HCT116 (cell line): Measurements from ENCODE around the gene NFASC. TPM values are rescaled to one million over a fixed set of nuclear protein-coding genes. Genes with fewer than 3 reads are reported as not detected.

Experiments used
- ATAC-seq: fragments of 200-7000 bp; cut with Tn5 transposase; 2 replicates; pipeline ENCODE4 v1.9.1; 2020; ENCODE audit warnings: mild to moderate bottlenecking, moderate library complexity
- BruUV-seq: library from RNA; stranded (reverse); fragments of 400-500 nt; replicated peaks from 2 replicates; lab custom pipeline; 2021; lab: Mats Ljungman, UMichigan
- CTCF ChIA-PET: fragments of 300-600 bp; sonication (Branson Sonifier 250); formaldehyde crosslinking; loops from one replicate; lab custom pipeline; 2021; ENCODE audit warnings: antibody characterized with exemption; lab: Charles Lee
- POLR2A ChIA-PET: fragments of 300-600, 350-600 bp; sonication (Branson Sonifier 250); formaldehyde crosslinking; loops from one replicate; lab custom pipeline; 2021; ENCODE audit warnings: antibody characterized with exemption; lab: Charles Lee
- RAD21 ChIA-PET, 2 experiments: fragments of 300-600 bp; sonication (Branson Sonifier 250); formaldehyde crosslinking; loops; one replicate each; lab custom pipeline; 2023; ENCODE audit warnings: low total read pairs in 2 of 2; ENCODE audit not compliant: uncharacterized antibody in 2 of 2, unreplicated experiment in 2 of 2, low non-redundant PET in 1 of 2; lab: Charles Lee
- DNase-seq: peaks from one replicate; pipeline ENCODE4 v3.0.0-alpha.2; 2010; ENCODE audit warnings: low read depth, low spot score
- H2AFZ ChIP-seq: fragments of 200-600 bp; shearing (Covaris generic), sonication (generic); 2 replicates; pipeline ENCODE4 v1.6.1; 2017; ENCODE audit warnings: low read depth, mixed run types, mixed read lengths, antibody characterized with exemption, low read length; ENCODE audit not compliant: poor library complexity, severe bottlenecking
- H3K27ac ChIP-seq: 2 replicates; pipeline ENCODE4 v1.5.1; 2012; ENCODE audit warnings: low read depth, low read length
- H3K27me3 ChIP-seq: fragments of 200-600 bp; sonication (generic); 2 replicates; pipeline ENCODE4 v1.6.1; 2016; ENCODE audit warnings: mixed run types, low read length, mixed read lengths; ENCODE audit not compliant: insufficient read depth
- H3K36me3 ChIP-seq, 2 experiments: fragments of 200-500 bp in 1 of 2; fragments of 200-600 bp in 1 of 2; sonication (Bioruptor generic) in 1 of 2; sonication (generic) in 1 of 2; 2 replicates each; pipeline versions ENCODE4 v1.5.1 to v1.6.1; 2014 to 2016; ENCODE audit warnings: low read length in 2 of 2, inconsistent platforms in 1 of 2, mixed read lengths in 1 of 2, mixed run types in 1 of 2; ENCODE audit not compliant: insufficient read depth in 2 of 2, control insufficient read depth in 1 of 2
- H3K4me1 ChIP-seq, 2 experiments: fragments of 200-600 bp in 1 of 2; sonication (generic) in 1 of 2; 2 replicates each; pipeline versions ENCODE4 v1.5.1 to v1.6.1; 2012 to 2017; ENCODE audit warnings: low read length in 2 of 2, inconsistent platforms in 1 of 2, mild to moderate bottlenecking in 1 of 2, mixed read lengths in 1 of 2, mixed run types in 1 of 2, moderate library complexity in 1 of 2; ENCODE audit not compliant: insufficient read depth in 2 of 2, control insufficient read depth in 1 of 2
- H3K4me2 ChIP-seq: fragments of 200-600 bp; sonication (generic); 2 replicates; pipeline ENCODE4 v1.6.1; 2017; ENCODE audit warnings: mixed run types, low read length, mixed read lengths
- H3K4me3 ChIP-seq, 2 experiments: fragments of 200-600 bp in 1 of 2; sonication (generic) in 1 of 2; replicated peaks in 1 of 2; 2 replicates each; pipeline ENCODE4 v1.5.1; 2011 to 2016; ENCODE audit warnings: low read length in 2 of 2, control low read depth in 1 of 2, low read depth in 1 of 2, mild to moderate bottlenecking in 1 of 2, mixed read lengths in 1 of 2, mixed run types in 1 of 2
- H3K79me2 ChIP-seq: fragments of 200-600 bp; sonication (generic); 2 replicates; pipeline ENCODE4 v1.6.1; 2017; ENCODE audit warnings: mild to moderate bottlenecking, mixed run types, low read length, moderate library complexity, mixed read lengths; ENCODE audit not compliant: insufficient read depth
- H3K9ac ChIP-seq: fragments of 200-600 bp; sonication (generic); 2 replicates; pipeline ENCODE4 v1.6.1; 2016; ENCODE audit warnings: low read length, mixed read lengths
- H3K9me2 ChIP-seq: fragments of 200-600 bp; sonication (generic), shearing (Covaris generic); 2 replicates; pipeline ENCODE4 v1.6.1; 2017; ENCODE audit warnings: mixed run types, mild to moderate bottlenecking, moderate library complexity; ENCODE audit not compliant: insufficient read depth
- H3K9me3 ChIP-seq, 2 experiments: fragments of 200-500 bp in 1 of 2; fragments of 200-600 bp in 1 of 2; sonication (Bioruptor generic) in 1 of 2; sonication (generic) in 1 of 2; 2 replicates each; pipeline ENCODE4 v1.6.1; 2014 to 2017; ENCODE audit warnings: low read length in 2 of 2, mixed read lengths in 2 of 2, inconsistent platforms in 1 of 2, low read depth in 1 of 2, mild to moderate bottlenecking in 1 of 2, mixed run types in 1 of 2, moderate library complexity in 1 of 2; ENCODE audit not compliant: control insufficient read depth in 1 of 2, insufficient read depth in 1 of 2
- H4K20me1 ChIP-seq: fragments of 200-600 bp; sonication (generic), shearing (Covaris generic); 2 replicates; pipeline ENCODE4 v1.6.1; 2017; ENCODE audit warnings: mixed run types, mild to moderate bottlenecking, moderate library complexity; ENCODE audit not compliant: insufficient read depth
- EGR1 ChIP-seq: IDR thresholded peaks from 2 replicates; pipeline ENCODE4 v1.6.1; 2012; ENCODE audit warnings: low read depth
- ELF1 ChIP-seq: IDR thresholded peaks from 2 replicates; pipeline ENCODE4 v1.6.1; 2012; ENCODE audit warnings: low read depth, borderline replicate concordance
- EZH2 ChIP-seq: fragments of 200-600 bp; sonication (generic); IDR thresholded peaks from 2 replicates; pipeline ENCODE4 v1.6.1; 2017; ENCODE audit warnings: antibody characterized with exemption, mixed run types
- EZH2phosphoT487 ChIP-seq: fragments of 200-600 bp; IDR thresholded peaks from 2 replicates; pipeline ENCODE4 v1.6.1; 2018; ENCODE audit warnings: antibody characterized with exemption, borderline replicate concordance
- FOSL1 ChIP-seq: IDR thresholded peaks from 2 replicates; pipeline ENCODE4 v1.6.1; 2012; ENCODE audit warnings: low read depth
- JUND ChIP-seq: IDR thresholded peaks from 2 replicates; pipeline ENCODE4 v1.6.1; 2012
- POLR2A ChIP-seq: IDR thresholded peaks from 2 replicates; pipeline ENCODE4 v1.7.0; 2011; ENCODE audit warnings: borderline replicate concordance; ENCODE audit not compliant: insufficient read depth, insufficient read length; ENCODE audit errors: extremely low read depth
- POLR2AphosphoS5 ChIP-seq: IDR thresholded peaks from 2 replicates; pipeline ENCODE4 v1.6.1; 2011; ENCODE audit warnings: mild to moderate bottlenecking, low read depth, low read length, moderate library complexity
- RAD21 ChIP-seq: IDR thresholded peaks from 2 replicates; pipeline ENCODE4 v1.6.1; 2012; ENCODE audit warnings: low read depth, mild to moderate bottlenecking
- SIN3A ChIP-seq: IDR thresholded peaks from 2 replicates; pipeline ENCODE4 v1.6.1; 2012; ENCODE audit warnings: low read depth
- SP1 ChIP-seq: IDR thresholded peaks from 2 replicates; pipeline ENCODE4 v1.6.1; 2012; ENCODE audit warnings: low read depth
- SRF ChIP-seq: IDR thresholded peaks from 2 replicates; pipeline ENCODE4 v1.6.1; 2012; ENCODE audit warnings: low read depth
- ZNF274 ChIP-seq: fragments of 200-500 bp; sonication (Bioruptor generic); IDR thresholded peaks from 2 replicates; pipeline ENCODE4 v1.6.1; 2014; ENCODE audit warnings: mild to moderate bottlenecking, low read depth, low read length, inconsistent platforms
- intact Hi-C: fragments of 100-400 bp; cut with micrococcal nuclease; formaldehyde crosslinking; loops from 2 replicates; pipeline ENCODE4 v1.10.0; 2022
- total RNA-seq: library from RNA; stranded (reverse); gene quantifications from one replicate; pipeline ENCODE4 v1.2.1, GENCODE V29; 2021; ENCODE audit not compliant: unreplicated experiment
- TF ChIP-seq, protein P1 (sequence below): IDR thresholded peaks from 2 replicates; pipeline ENCODE4 v1.6.1; 2012
- TF ChIP-seq, protein P2 (sequence below), 3 experiments: fragments of 200-600 bp in 1 of 3; sonication (generic) in 1 of 3; IDR thresholded peaks in 2 of 3; conservative IDR thresholded peaks in 1 of 3; 2 replicates each; pipeline ENCODE4 v1.5.1; 2012 to 2017; ENCODE audit warnings: low read depth in 2 of 3, low read length in 2 of 3, antibody characterized with exemption in 1 of 3, borderline replicate concordance in 1 of 3, control low read depth in 1 of 3, mild to moderate bottlenecking in 1 of 3, mixed read lengths in 1 of 3, mixed run types in 1 of 3, moderate library complexity in 1 of 3; ENCODE audit not compliant: insufficient read depth in 1 of 3
- TF ChIP-seq, protein P3 (sequence below): IDR thresholded peaks from 2 replicates; pipeline ENCODE4 v1.6.1; 2011; ENCODE audit warnings: mild to moderate bottlenecking, low read length, moderate library complexity; ENCODE audit not compliant: insufficient replicate concordance; ENCODE audit errors: extremely low read depth

Gene NFASC
- total RNA-seq, 1 experiment from 2014 or later = 0.57 TPM

DNA sequence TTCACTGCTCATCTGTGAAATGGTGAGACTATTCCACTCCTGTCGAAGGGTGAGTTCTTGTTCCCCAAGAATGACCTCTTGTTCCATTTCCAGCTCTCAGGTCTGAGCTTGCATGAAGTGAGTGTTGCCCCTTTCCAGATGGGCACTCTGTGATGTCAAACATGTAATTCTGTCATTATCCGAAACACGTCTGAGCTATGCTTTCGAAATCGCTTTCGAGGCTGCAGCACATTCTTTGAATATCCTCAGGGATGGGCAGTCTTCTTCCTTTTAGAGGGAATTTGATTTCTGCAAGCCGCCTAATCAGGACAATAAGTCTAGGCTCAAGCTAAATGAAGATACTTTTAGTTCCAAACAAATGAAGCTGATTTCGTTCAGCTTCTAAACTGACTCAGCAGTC is 15.1 kb downstream of the NFASC start:
- no peak overlapping the region for H3K27ac ChIP-seq
- POLR2A ChIA-PET = no interaction called here

More for the DNA sequence above, 15.1 kb downstream of the NFASC start:
- H3K9me3 ChIP-seq = no peaks in the 10 kb centered on the region
- RAD21 ChIA-PET = no interaction called here
- DNase-seq (no peak), ATAC-seq (no peak)
- no peaks in the 10 kb centered on the region for H3K9me2 ChIP-seq
- no peaks in the 10 kb centered on the region for H3K4me1 ChIP-seq
- intact Hi-C loops = no loop called here
- H2AFZ ChIP-seq = no peak overlapping the region
- CTCF ChIA-PET = no interaction called here
- no peaks in the 10 kb centered on the region for H3K36me3 ChIP-seq
- H3K79me2 ChIP-seq = no peaks in the 10 kb centered on the region
- no peaks in the 10 kb centered on the region for H4K20me1 ChIP-seq
- H3K9ac ChIP-seq = no peak overlapping the region
- H3K4me2 ChIP-seq = no peak overlapping the region
- no TSS peak for BruUV-seq
- peaks cover 9% of the 10 kb centered on the region; the same call in 1 of the 2 replicates for H3K27me3 ChIP-seq
- H3K4me3 ChIP-seq = no peak overlapping the region
- no peak for TF ChIP-seq EZH2phosphoT487
- TF ChIP-seq, protein P1, sequence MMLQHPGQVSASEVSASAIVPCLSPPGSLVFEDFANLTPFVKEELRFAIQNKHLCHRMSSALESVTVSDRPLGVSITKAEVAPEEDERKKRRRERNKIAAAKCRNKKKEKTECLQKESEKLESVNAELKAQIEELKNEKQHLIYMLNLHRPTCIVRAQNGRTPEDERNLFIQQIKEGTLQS = no peak
- TF ChIP-seq SP1 = no peak
- no peak for TF ChIP-seq EZH2
- TF ChIP-seq SIN3A = no peak
- TF ChIP-seq, protein P2, sequence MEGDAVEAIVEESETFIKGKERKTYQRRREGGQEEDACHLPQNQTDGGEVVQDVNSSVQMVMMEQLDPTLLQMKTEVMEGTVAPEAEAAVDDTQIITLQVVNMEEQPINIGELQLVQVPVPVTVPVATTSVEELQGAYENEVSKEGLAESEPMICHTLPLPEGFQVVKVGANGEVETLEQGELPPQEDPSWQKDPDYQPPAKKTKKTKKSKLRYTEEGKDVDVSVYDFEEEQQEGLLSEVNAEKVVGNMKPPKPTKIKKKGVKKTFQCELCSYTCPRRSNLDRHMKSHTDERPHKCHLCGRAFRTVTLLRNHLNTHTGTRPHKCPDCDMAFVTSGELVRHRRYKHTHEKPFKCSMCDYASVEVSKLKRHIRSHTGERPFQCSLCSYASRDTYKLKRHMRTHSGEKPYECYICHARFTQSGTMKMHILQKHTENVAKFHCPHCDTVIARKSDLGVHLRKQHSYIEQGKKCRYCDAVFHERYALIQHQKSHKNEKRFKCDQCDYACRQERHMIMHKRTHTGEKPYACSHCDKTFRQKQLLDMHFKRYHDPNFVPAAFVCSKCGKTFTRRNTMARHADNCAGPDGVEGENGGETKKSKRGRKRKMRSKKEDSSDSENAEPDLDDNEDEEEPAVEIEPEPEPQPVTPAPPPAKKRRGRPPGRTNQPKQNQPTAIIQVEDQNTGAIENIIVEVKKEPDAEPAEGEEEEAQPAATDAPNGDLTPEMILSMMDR (IDR thresholded peaks at IDR 0.05 in 2 of 3, conservative IDR thresholded peaks at IDR 0.05 in 1 of 3; ENCODE audit: borderline replicate concordance in 1 of 3, insufficient read depth in 1 of 3, low read depth in 2 of 3, low read length in 2 of 3) = no peak
- TF ChIP-seq JUND = no peak
- TF ChIP-seq SRF = no peak
- no peak for TF ChIP-seq POLR2AphosphoS5
- no peak for TF ChIP-seq RAD21
- TF ChIP-seq, protein P3, sequence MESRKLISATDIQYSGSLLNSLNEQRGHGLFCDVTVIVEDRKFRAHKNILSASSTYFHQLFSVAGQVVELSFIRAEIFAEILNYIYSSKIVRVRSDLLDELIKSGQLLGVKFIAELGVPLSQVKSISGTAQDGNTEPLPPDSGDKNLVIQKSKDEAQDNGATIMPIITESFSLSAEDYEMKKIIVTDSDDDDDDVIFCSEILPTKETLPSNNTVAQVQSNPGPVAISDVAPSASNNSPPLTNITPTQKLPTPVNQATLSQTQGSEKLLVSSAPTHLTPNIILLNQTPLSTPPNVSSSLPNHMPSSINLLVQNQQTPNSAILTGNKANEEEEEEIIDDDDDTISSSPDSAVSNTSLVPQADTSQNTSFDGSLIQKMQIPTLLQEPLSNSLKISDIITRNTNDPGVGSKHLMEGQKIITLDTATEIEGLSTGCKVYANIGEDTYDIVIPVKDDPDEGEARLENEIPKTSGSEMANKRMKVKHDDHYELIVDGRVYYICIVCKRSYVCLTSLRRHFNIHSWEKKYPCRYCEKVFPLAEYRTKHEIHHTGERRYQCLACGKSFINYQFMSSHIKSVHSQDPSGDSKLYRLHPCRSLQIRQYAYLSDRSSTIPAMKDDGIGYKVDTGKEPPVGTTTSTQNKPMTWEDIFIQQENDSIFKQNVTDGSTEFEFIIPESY = no peak
- TF ChIP-seq FOSL1 = no peak
- no peak for TF ChIP-seq ZNF274
- TF ChIP-seq EGR1 = no peak
- TF ChIP-seq ELF1 = no peak
- TF ChIP-seq POLR2A = no peak
